Left lung (tissue), 10 donors: Measurements from ENCODE around the gene GAGE10. TPM values are rescaled to one million over a fixed set of nuclear protein-coding genes. Genes with fewer than 3 reads are reported as not detected.

Experiments
- ATAC-seq: fragments of 200-7000 bp; cut with Tn5 transposase; one replicate; pipeline ENCODE4 v1.9.1; 2020; ENCODE audit warnings: moderate library complexity
- DNase-seq, 4 donors: peaks; one replicate each; pipeline ENCODE4 v3.0.0-alpha.2; 2013 to 2020
- H3K27ac ChIP-seq, 2 donors: fragments of 200-600 bp; sonication (generic) in 1 of 2; one replicate each; pipeline versions ENCODE4 v1.5.0 to v1.8.0; 2020 to 2021
- H3K27me3 ChIP-seq, 2 donors: fragments of 200-600 bp; sonication (generic) in 1 of 2; one replicate each; pipeline versions ENCODE4 v1.5.0 to v1.8.0; 2020 to 2021
- H3K36me3 ChIP-seq, 2 donors: fragments of 200-600 bp; sonication (generic) in 1 of 2; one replicate each; pipeline versions ENCODE4 v1.5.0 to v1.8.0; 2020 to 2021
- H3K4me1 ChIP-seq, 2 donors: fragments of 200-600 bp; one replicate each; pipeline ENCODE4 v1.8.0; 2021
- H3K4me3 ChIP-seq, 2 donors: fragments of 200-600 bp; sonication (generic) in 1 of 2; one replicate each; pipeline versions ENCODE4 v1.5.0 to v1.8.0; 2020 to 2021; ENCODE audit warnings: mild to moderate bottlenecking in 1 of 2
- H3K9me3 ChIP-seq, 2 donors: fragments of 200-600 bp; sonication (generic) in 1 of 2; one replicate each; pipeline versions ENCODE4 v1.5.0 to v1.8.0; 2020 to 2021
- intact Hi-C, 2 donors: fragments of 100-400 bp; cut with DNase I; formaldehyde crosslinking; loops; one replicate each; pipeline versions ENCODE4 v1.11.2 to v1.14.2; 2022
- polyA plus RNA-seq, 6 donors: library from polyadenylated mRNA; unstranded; fragments of 120-200 nt; gene quantifications; one replicate each; pipeline ENCODE4 v1.2.1, GENCODE V29; 2013; ENCODE audit not compliant: insufficient read length in 6 of 6
- total RNA-seq, 2 donors: library from RNA; stranded (reverse); fragmentation: NEBNext Ultra II Directional; extraction: Animal tissue kit (Norgen Biotek cat#: 25700); gene quantifications; one replicate each; pipeline ENCODE4 v1.2.1, GENCODE V29; 2021
- TF ChIP-seq, protein P1 (sequence below), 2 donors: fragments of 200-600 bp; sonication (generic) in 1 of 2; IDR thresholded peaks; one replicate each; pipeline versions ENCODE4 v1.5.0 to v1.8.0; 2021; ENCODE audit warnings: antibody characterized with exemption in 2 of 2
- donor health status: DM: no; HTN: yes; CAD: no.
- donor health status: DM: no; HTN: no; CAD: no.

Gene GAGE10
- total and polyA plus RNA-seq, 8 donors = 0.31 to 0.33 TPM; not detected in 6

- TF ChIP-seq, protein P1, sequence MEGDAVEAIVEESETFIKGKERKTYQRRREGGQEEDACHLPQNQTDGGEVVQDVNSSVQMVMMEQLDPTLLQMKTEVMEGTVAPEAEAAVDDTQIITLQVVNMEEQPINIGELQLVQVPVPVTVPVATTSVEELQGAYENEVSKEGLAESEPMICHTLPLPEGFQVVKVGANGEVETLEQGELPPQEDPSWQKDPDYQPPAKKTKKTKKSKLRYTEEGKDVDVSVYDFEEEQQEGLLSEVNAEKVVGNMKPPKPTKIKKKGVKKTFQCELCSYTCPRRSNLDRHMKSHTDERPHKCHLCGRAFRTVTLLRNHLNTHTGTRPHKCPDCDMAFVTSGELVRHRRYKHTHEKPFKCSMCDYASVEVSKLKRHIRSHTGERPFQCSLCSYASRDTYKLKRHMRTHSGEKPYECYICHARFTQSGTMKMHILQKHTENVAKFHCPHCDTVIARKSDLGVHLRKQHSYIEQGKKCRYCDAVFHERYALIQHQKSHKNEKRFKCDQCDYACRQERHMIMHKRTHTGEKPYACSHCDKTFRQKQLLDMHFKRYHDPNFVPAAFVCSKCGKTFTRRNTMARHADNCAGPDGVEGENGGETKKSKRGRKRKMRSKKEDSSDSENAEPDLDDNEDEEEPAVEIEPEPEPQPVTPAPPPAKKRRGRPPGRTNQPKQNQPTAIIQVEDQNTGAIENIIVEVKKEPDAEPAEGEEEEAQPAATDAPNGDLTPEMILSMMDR (IDR thresholded peaks at IDR 0.05) = no peak
- no peaks in the 10 kb centered on the region for H3K4me1 ChIP-seq
- no peak within 1 kb of the TSS for H3K4me3 ChIP-seq
- intact Hi-C loops = no loop called here
- no peak for DNase-seq
- H3K36me3 ChIP-seq = no peaks in the 10 kb centered on the region
- ATAC-seq = no peak
- H3K27me3 ChIP-seq = no peaks in the 10 kb centered on the region
- H3K27ac ChIP-seq = no peak within 1 kb of the TSS
- H3K9me3 ChIP-seq = no peaks in the 10 kb centered on the region
Observed at GRCh38 chrX:49264460-49264859, 39.0 kb upstream of the GAGE10 start, which contains the start of gene FOXP3. Gene FOXP3 (minus strand): TSS chrX:49264710. CDS start chrX:49258505, 6,205 bp downstream.

- intact Hi-C loops = no loop called here
- DNase-seq (no peak), ATAC-seq (no peak)
- Histone ChIP-seq H3K27ac (no peak overlapping the region), H3K36me3 (no peaks in the 10 kb centered on the region), H3K4me1 (peaks cover 3 to 14% of the 10 kb centered on the region in 2 donors), H3K9me3 (no peaks in the 10 kb centered on the region), H3K4me3 (no peak overlapping the region), H3K27me3 (no peaks in the 10 kb centered on the region)
- TF ChIP-seq, protein P1 (IDR thresholded peaks at IDR 0.05) = no peak
Observed at GRCh38 chrX:49266523-49267445, 36.7 kb upstream of the GAGE10 start.

DNA sequence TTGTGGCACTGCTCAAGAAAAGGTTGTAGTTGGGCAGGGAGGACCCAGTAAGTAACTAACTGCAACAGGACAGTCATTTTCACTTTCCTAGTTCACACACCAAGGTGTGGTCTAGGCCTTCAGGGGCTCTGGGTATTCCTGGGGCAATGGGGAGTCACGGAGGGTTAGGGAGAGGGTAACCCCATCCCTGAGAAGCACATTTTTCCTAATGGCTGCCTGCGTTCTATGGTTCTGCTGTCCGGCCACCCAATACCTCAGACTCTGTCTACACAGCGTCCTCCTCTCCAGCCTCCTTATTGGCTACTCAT lies 34.8 kb upstream of the GAGE10 start:
- no peak for ATAC-seq
- TF ChIP-seq, protein P1 (IDR thresholded peaks at IDR 0.05) = no peak
- intact Hi-C loops = no loop called here

DNA sequence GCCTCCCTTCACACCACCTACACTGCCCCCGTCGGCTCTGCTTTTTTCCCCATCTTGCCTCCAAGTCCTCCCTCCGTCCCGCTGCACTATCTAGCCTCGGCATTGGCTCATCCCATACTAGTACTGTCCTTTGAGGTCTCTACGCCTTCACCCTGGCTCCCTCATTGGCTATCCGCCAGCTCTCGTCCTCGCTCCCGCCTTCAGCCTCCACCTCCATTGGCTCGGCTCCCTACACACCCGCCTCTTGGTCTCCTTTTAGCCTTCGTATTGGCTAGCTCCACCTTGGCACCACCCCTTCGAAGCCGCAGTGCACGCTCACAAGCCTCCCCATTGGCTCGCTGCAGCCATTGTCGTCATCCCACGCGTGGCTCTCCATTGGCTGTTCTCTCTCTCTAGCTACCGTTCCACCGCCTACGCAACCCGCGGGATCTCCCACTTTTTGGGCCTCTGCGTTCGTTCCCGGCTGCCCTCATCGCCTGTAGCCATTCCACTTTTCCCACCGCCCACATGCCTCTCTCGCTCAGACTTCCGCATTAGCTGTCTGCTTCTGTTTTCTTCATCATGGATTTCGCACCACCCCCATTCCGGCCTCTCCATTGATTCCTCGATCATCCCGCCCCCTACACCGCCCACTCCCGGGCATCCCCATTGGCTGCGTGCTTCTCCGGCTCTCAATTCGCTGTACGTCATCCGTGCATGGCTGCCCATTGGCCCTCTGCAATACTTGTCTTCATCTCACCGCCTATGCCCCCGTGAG lies 34.3 kb upstream of the GAGE10 start:
- peak; percentile 92 to 97 (median 96) for DNase-seq
- peak overlapping the region; percentile 85 to 92 for H3K27ac ChIP-seq
- no peaks in the 10 kb centered on the region for H3K9me3 ChIP-seq
- peak overlapping the region; percentile 34 to 67 for H3K4me3 ChIP-seq
- ATAC-seq = peak; percentile 95
- no peaks in the 10 kb centered on the region for H3K36me3 ChIP-seq
- TF ChIP-seq, protein P1 (IDR thresholded peaks at IDR 0.05) = no peak
- peaks cover 7 to 29% of the 10 kb centered on the region in 2 donors for H3K4me1 ChIP-seq
- H3K27me3 ChIP-seq = no peaks in the 10 kb centered on the region
- intact Hi-C loops = no loop called here

More for the DNA sequence above, 34.8 kb upstream of the GAGE10 start:
- Histone ChIP-seq H3K4me3 (peak overlapping the region; percentile 24 to 67), H3K9me3 (no peaks in the 10 kb centered on the region), H3K27ac (peak overlapping the region; percentile 85 to 92), H3K36me3 (no peaks in the 10 kb centered on the region), H3K4me1 (peaks cover 7 to 29% of the 10 kb centered on the region in 2 donors), H3K27me3 (no peaks in the 10 kb centered on the region)
- no peak for DNase-seq

GRCh38 chrX:49269767-49270248 lies 33.6 kb upstream of the GAGE10 start, which contains the start of gene PPP1R3F:
Gene PPP1R3F (plus strand): TSS chrX:49269793. CDS start chrX:49269870, 77 bp downstream.
- intact Hi-C loops = no loop called here
- TF ChIP-seq, protein P1 (IDR thresholded peaks at IDR 0.05) = no peak
- ATAC-seq = peak; percentile 5

More at GRCh38 chrX:49269767-49270248, 33.6 kb upstream of the GAGE10 start, which contains the start of gene PPP1R3F:
- Histone ChIP-seq H3K9me3 (no peaks in the 10 kb centered on the region), H3K36me3 (no peaks in the 10 kb centered on the region), H3K4me1 (peaks cover 7 to 29% of the 10 kb centered on the region in 2 donors), H3K4me3 (peak within 1 kb of the TSS; percentile 45 to 67), H3K27ac (peak within 1 kb of the TSS; percentile 85 to 92), H3K27me3 (no peaks in the 10 kb centered on the region)
- DNase-seq = peak in 1 of 4 donors; percentile 40
